Measurements from ENCODE around the gene GBA2.
A peak's percentile ranks its signal among the peaks of the same experiment; 100 is the strongest.

Gene GBA2

GRCh38 chr9:35690614-35691333 is 58.3 kb downstream of the GBA2 start:
- Histone ChIP-seq H3K27me3 (ENCODE audit: control insufficient read depth, insufficient read depth, low read length) (no peaks in the 10 kb centered on the region), H3K9me3 (ENCODE audit: control insufficient read depth, insufficient read depth, low read length) (no peaks in the 10 kb centered on the region), H3K4me1 (ENCODE audit: control insufficient read depth, insufficient read depth, low read length) (peaks cover 11% of the 10 kb centered on the region), H3K4me3 (ENCODE audit: low read depth, low read length) (peak overlapping the region; percentile 80), H3K9ac (ENCODE audit: low read depth, low read length) (no peak overlapping the region), H3K27ac (ENCODE audit: low read depth, low read length) (peak overlapping the region; percentile 78), H3K36me3 (ENCODE audit: control insufficient read depth, insufficient read depth, low read length) (peaks cover 28% of the 10 kb centered on the region)

GRCh38 chr9:35690294-35690613 is 58.8 kb downstream of the GBA2 start:
- Histone ChIP-seq H3K9me3 (ENCODE audit: control insufficient read depth, insufficient read depth, low read length) (no peaks in the 10 kb centered on the region), H3K36me3 (ENCODE audit: control insufficient read depth, insufficient read depth, low read length) (peaks cover 33% of the 10 kb centered on the region), H3K27ac (ENCODE audit: low read depth, low read length) (peak overlapping the region; percentile 78), H3K4me1 (ENCODE audit: control insufficient read depth, insufficient read depth, low read length) (peaks cover 11% of the 10 kb centered on the region), H3K9ac (ENCODE audit: low read depth, low read length) (peak overlapping the region; percentile 35; the same call in 1 of the 2 replicates), H3K4me3 (ENCODE audit: low read depth, low read length) (peak overlapping the region; percentile 80), H3K27me3 (ENCODE audit: control insufficient read depth, insufficient read depth, low read length) (no peaks in the 10 kb centered on the region)

GRCh38 chr9:35689542-35690293 is 59.3 kb downstream of the GBA2 start, which contains the start of gene TPM2:
Gene TPM2 (minus strand): TSS chr9:35689925. CDS start chr9:35689817, 108 bp downstream.
- peak within 1 kb of the TSS; percentile 78 for H3K27ac ChIP-seq (ENCODE audit: low read depth, low read length)
- H3K9ac ChIP-seq (ENCODE audit: low read depth, low read length): peak within 1 kb of the TSS; percentile 76
- H3K36me3 ChIP-seq (ENCODE audit: control insufficient read depth, insufficient read depth, low read length): peaks cover 39% of the 10 kb centered on the region
- no peaks in the 10 kb centered on the region for H3K27me3 ChIP-seq (ENCODE audit: control insufficient read depth, insufficient read depth, low read length)
- H3K9me3 ChIP-seq (ENCODE audit: control insufficient read depth, insufficient read depth, low read length): no peaks in the 10 kb centered on the region
- peaks cover 11% of the 10 kb centered on the region for H3K4me1 ChIP-seq (ENCODE audit: control insufficient read depth, insufficient read depth, low read length)
- peak within 1 kb of the TSS; percentile 80 for H3K4me3 ChIP-seq (ENCODE audit: low read depth, low read length)

GRCh38 chr9:35688558-35689541 is 60.2 kb downstream of the GBA2 start:
- H3K9me3 ChIP-seq (ENCODE audit: control insufficient read depth, insufficient read depth, low read length): no peaks in the 10 kb centered on the region
- H3K36me3 ChIP-seq (ENCODE audit: control insufficient read depth, insufficient read depth, low read length): peaks cover 47% of the 10 kb centered on the region
- H3K4me1 ChIP-seq (ENCODE audit: control insufficient read depth, insufficient read depth, low read length): peaks cover 11% of the 10 kb centered on the region
- H3K9ac ChIP-seq (ENCODE audit: low read depth, low read length): peak overlapping the region; percentile 76
- no peaks in the 10 kb centered on the region for H3K27me3 ChIP-seq (ENCODE audit: control insufficient read depth, insufficient read depth, low read length)
- H3K4me3 ChIP-seq (ENCODE audit: low read depth, low read length): peak overlapping the region; percentile 80
- H3K27ac ChIP-seq (ENCODE audit: low read depth, low read length): peak overlapping the region; percentile 78

- Histone ChIP-seq H3K4me3 (ENCODE audit: low read depth, low read length) (peak overlapping the region; percentile 80), H3K27me3 (ENCODE audit: control insufficient read depth, insufficient read depth, low read length) (no peaks in the 10 kb centered on the region), H3K9me3 (ENCODE audit: control insufficient read depth, insufficient read depth, low read length) (no peaks in the 10 kb centered on the region), H3K36me3 (ENCODE audit: control insufficient read depth, insufficient read depth, low read length) (peaks cover 55% of the 10 kb centered on the region), H3K9ac (ENCODE audit: low read depth, low read length) (no peak overlapping the region), H3K4me1 (ENCODE audit: control insufficient read depth, insufficient read depth, low read length) (peaks cover 11% of the 10 kb centered on the region), H3K27ac (ENCODE audit: low read depth, low read length) (no peak overlapping the region)
These were observed 61.0 kb downstream of the GBA2 start for GRCh38 chr9:35687972-35688557.

GRCh38 chr9:35687306-35687705 is 61.7 kb downstream of the GBA2 start:
- no peaks in the 10 kb centered on the region for H3K27me3 ChIP-seq (ENCODE audit: control insufficient read depth, insufficient read depth, low read length)
- H3K9ac ChIP-seq (ENCODE audit: low read depth, low read length): no peak overlapping the region
- H3K4me3 ChIP-seq (ENCODE audit: low read depth, low read length): no peak overlapping the region
- H3K9me3 ChIP-seq (ENCODE audit: control insufficient read depth, insufficient read depth, low read length): no peaks in the 10 kb centered on the region
- no peak overlapping the region for H3K27ac ChIP-seq (ENCODE audit: low read depth, low read length)
- H3K4me1 ChIP-seq (ENCODE audit: control insufficient read depth, insufficient read depth, low read length): peaks cover 11% of the 10 kb centered on the region
- peaks cover 63% of the 10 kb centered on the region for H3K36me3 ChIP-seq (ENCODE audit: control insufficient read depth, insufficient read depth, low read length)

Data from HUES48 (cell line).